SU-DHL-6 (cell line): Measurements from ENCODE around the gene FADS1.

Experiments used
- H2AFZ ChIP-seq: fragments of 200-600 bp; sonication (generic); 2 replicates; pipeline ENCODE4 v1.6.1; 2014; ENCODE audit warnings: low read depth, mild to moderate bottlenecking, moderate library complexity, mixed read lengths, antibody characterized with exemption, low read length; ENCODE audit not compliant: severe bottlenecking
- H3F3A ChIP-seq: fragments of 200-600 bp; shearing (Covaris generic); 2 replicates; pipeline ENCODE4 v1.6.0; 2016; ENCODE audit warnings: antibody characterized with exemption, mild to moderate bottlenecking; ENCODE audit not compliant: insufficient read depth
- H3K27ac ChIP-seq: fragments of 200-600 bp; sonication (generic); 2 replicates; pipeline ENCODE4 v1.5.1; 2016; ENCODE audit warnings: low read depth, mild to moderate bottlenecking, low read length, moderate library complexity, mixed read lengths
- H3K27me3 ChIP-seq: fragments of 200-600 bp; sonication (generic), shearing (Covaris generic); 2 replicates; pipeline ENCODE4 v1.6.0; 2014; ENCODE audit warnings: mild to moderate bottlenecking, low read length
- H3K36me3 ChIP-seq: fragments of 200-600 bp; sonication (generic); 2 replicates; pipeline ENCODE4 v1.6.1; 2014; ENCODE audit warnings: mild to moderate bottlenecking, low read length, mixed read lengths
- H3K4me2 ChIP-seq: fragments of 300-600, 200-600 bp; shearing (Covaris generic), sonication (generic); 2 replicates; pipeline ENCODE4 v1.6.0; 2014; ENCODE audit warnings: low read length, low read depth, mild to moderate bottlenecking; ENCODE audit not compliant: poor library complexity, severe bottlenecking
- H3K4me3 ChIP-seq: fragments of 200-600 bp; sonication (generic); 2 replicates; pipeline ENCODE4 v1.5.1; 2014; ENCODE audit warnings: antibody characterized with exemption, low read length, mild to moderate bottlenecking, mixed read lengths; ENCODE audit not compliant: insufficient read depth, poor library complexity, severe bottlenecking
- H3K79me2 ChIP-seq: fragments of 200-600 bp; sonication (generic); 2 replicates; pipeline ENCODE4 v1.6.1; 2014; ENCODE audit warnings: mild to moderate bottlenecking, low read length, moderate library complexity; ENCODE audit not compliant: insufficient read depth
- H3K9ac ChIP-seq: fragments of 200-600 bp; sonication (generic); 2 replicates; pipeline ENCODE4 v1.7.0; 2014; ENCODE audit warnings: mild to moderate bottlenecking, low read length
- H3K9me2 ChIP-seq: fragments of 200-600 bp; sonication (generic); replicated peaks from 2 replicates; pipeline ENCODE4 v1.6.1; 2014; ENCODE audit warnings: low read length; ENCODE audit not compliant: insufficient read depth
- H3K9me3 ChIP-seq: fragments of 200-600 bp; sonication (generic); 2 replicates; pipeline ENCODE4 v1.6.1; 2014; ENCODE audit warnings: low read length, mixed read lengths; ENCODE audit not compliant: insufficient read depth
- H4K20me1 ChIP-seq: fragments of 200-600 bp; sonication (generic); 2 replicates; pipeline ENCODE4 v1.6.1; 2014; ENCODE audit warnings: low read depth, mild to moderate bottlenecking, antibody characterized with exemption, low read length, moderate library complexity, mixed read lengths
- EZH2phosphoT487 ChIP-seq: fragments of 200-600 bp; sonication (generic), shearing (Covaris generic); conservative IDR thresholded peaks from 2 replicates; pipeline ENCODE4 v1.6.1; 2018; ENCODE audit warnings: mild to moderate bottlenecking, antibody characterized with exemption, low read length, moderate library complexity, mixed read lengths
- TF ChIP-seq, protein P1 (sequence below): fragments of 200-600 bp; sonication (generic); IDR thresholded peaks from one replicate; pipeline ENCODE4 v1.5.1; 2017; ENCODE audit warnings: antibody characterized with exemption, mild to moderate bottlenecking, low read length, moderate library complexity; ENCODE audit not compliant: insufficient read depth, poor library complexity, severe bottlenecking

The FADS1 gene

GRCh38 chr11:61761440-61762222 lies 55.2 kb downstream of the FADS1 start:
- no peaks in the 10 kb centered on the region for H3K9me3 ChIP-seq
- no peaks in the 10 kb centered on the region for H3K9me2 ChIP-seq
- H3K27ac ChIP-seq = no peak overlapping the region
- H3F3A ChIP-seq = no peaks in the 10 kb centered on the region
- H3K4me3 ChIP-seq = no peak overlapping the region
- H3K79me2 ChIP-seq = no peaks in the 10 kb centered on the region
- H3K4me2 ChIP-seq = no peak overlapping the region
- no peak for TF ChIP-seq EZH2phosphoT487
- TF ChIP-seq, protein P1, sequence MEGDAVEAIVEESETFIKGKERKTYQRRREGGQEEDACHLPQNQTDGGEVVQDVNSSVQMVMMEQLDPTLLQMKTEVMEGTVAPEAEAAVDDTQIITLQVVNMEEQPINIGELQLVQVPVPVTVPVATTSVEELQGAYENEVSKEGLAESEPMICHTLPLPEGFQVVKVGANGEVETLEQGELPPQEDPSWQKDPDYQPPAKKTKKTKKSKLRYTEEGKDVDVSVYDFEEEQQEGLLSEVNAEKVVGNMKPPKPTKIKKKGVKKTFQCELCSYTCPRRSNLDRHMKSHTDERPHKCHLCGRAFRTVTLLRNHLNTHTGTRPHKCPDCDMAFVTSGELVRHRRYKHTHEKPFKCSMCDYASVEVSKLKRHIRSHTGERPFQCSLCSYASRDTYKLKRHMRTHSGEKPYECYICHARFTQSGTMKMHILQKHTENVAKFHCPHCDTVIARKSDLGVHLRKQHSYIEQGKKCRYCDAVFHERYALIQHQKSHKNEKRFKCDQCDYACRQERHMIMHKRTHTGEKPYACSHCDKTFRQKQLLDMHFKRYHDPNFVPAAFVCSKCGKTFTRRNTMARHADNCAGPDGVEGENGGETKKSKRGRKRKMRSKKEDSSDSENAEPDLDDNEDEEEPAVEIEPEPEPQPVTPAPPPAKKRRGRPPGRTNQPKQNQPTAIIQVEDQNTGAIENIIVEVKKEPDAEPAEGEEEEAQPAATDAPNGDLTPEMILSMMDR = no peak
- no peaks in the 10 kb centered on the region for H3K27me3 ChIP-seq
- no peaks in the 10 kb centered on the region for H4K20me1 ChIP-seq
- H3K36me3 ChIP-seq = no peaks in the 10 kb centered on the region
- H2AFZ ChIP-seq = no peak overlapping the region
- H3K9ac ChIP-seq = no peak overlapping the region

DNA sequence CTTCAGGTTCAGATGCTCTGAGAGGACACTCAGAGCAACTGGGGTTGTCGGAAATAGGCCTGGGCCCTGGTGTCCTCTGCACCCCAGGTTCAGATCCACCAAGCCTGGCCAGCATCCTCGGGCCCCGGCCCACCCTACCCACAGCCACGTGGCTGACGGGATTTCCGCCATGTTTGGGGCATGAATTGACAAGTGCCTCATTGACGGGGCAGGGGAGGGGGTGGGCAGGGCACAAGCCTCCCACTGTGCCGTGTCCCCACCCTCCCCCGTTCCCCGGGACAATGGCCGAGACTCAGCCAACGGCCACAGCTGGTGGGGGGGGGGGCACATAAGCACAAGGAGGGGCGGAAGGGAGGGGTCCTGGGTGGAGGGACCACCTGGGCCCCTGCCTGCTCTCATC lies 55.9 kb downstream of the FADS1 start:
- Histone ChIP-seq H2AFZ (no peak overlapping the region), H3F3A (no peaks in the 10 kb centered on the region), H4K20me1 (no peaks in the 10 kb centered on the region), H3K27me3 (no peaks in the 10 kb centered on the region), H3K79me2 (no peaks in the 10 kb centered on the region), H3K9me3 (no peaks in the 10 kb centered on the region), H3K4me3 (no peak overlapping the region), H3K27ac (no peak overlapping the region), H3K9ac (no peak overlapping the region), H3K9me2 (no peaks in the 10 kb centered on the region), H3K36me3 (no peaks in the 10 kb centered on the region), H3K4me2 (no peak overlapping the region)
- no peak for TF ChIP-seq EZH2phosphoT487
- TF ChIP-seq, protein P1 = no peak

DNA sequence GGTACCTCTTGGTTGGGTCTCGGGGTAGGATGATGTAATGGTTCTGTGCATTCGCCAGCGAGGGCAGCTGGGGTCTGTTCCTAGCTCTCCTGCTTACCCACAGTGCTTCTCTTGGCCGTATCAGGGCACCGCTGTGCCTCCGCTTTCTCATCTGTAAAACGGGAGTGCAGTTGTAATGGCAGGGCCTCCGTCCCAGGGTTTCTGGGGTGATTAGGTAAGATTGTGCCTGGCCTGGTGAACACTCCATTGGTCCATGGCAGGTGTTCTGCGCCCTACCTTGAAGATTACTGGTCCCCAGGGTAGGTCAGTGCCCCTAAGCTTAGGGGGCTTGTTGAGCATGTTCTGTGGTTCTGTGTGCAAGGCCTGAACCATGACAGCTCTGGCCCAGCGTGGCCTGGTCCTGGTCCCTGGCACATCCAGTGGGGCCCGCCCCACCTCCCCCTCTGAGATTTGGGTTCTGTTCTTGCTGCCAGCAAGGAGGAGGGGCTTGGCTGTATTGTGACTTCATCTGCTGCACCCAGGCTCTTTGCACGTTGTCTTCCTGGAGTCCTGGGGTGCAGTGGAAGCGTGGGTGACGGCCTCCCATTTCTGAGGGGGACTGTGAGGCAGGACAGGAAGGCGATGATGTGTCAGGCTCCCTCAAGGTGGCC lies 59.5 kb downstream of the FADS1 start:
- Histone ChIP-seq H3K36me3 (no peaks in the 10 kb centered on the region), H3K27me3 (no peaks in the 10 kb centered on the region), H3K9ac (no peak overlapping the region), H3F3A (no peaks in the 10 kb centered on the region), H3K9me2 (no peaks in the 10 kb centered on the region), H3K4me3 (no peak overlapping the region), H4K20me1 (no peaks in the 10 kb centered on the region), H3K27ac (no peak overlapping the region), H3K79me2 (no peaks in the 10 kb centered on the region), H2AFZ (no peak overlapping the region), H3K4me2 (no peak overlapping the region), H3K9me3 (no peaks in the 10 kb centered on the region)
- no peak for TF ChIP-seq EZH2phosphoT487
- TF ChIP-seq, protein P1 = no peak
